PC-3 (cell line): ENCODE results near the gene SLC9A9.

Source experiments
- CTCF ChIP-seq: fragments of 300-600 bp; sonication (generic); conservative IDR thresholded peaks from 2 replicates; pipeline ENCODE4 v1.5.1; 2017; ENCODE audit warnings: antibody characterized with exemption, low read depth, mild to moderate bottlenecking, low read length
- EZH2phosphoT487 ChIP-seq: fragments of 300-600 bp; sonication (generic); IDR thresholded peaks from 2 replicates; pipeline ENCODE4 v1.6.1; 2018; ENCODE audit warnings: mild to moderate bottlenecking, antibody characterized with exemption, low read length, borderline replicate concordance

DNA sequence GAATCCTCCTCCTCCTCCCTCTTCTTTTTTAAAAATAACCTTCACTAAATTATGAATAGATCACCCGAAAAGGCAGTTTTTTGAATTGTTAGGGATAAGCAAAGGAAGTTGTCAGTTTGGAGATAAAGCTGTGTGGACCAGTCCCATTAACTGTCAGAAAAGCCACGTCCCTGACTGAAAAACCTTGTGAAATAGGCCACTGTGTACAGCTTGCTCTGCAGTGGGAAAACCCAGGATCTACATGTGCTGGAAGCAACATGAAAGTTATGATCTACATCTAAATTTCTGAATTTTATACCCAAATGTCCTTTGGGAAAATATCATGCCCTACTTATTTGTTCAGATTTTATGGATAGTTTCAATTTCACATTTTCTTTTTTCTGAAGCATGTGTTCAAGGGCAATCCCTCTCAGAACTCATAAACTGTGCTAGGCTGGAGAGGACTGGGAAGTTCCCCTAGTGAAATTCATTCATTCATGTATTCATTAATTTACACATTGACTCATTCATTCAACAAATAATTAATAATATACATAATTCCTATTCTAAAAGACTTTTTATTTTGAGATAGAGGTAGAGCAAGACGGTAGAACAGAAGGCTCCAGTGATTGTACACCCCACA, 149.5 kb downstream of the SLC9A9 start:
- TF ChIP-seq CTCF: no peak
- TF ChIP-seq EZH2phosphoT487: no peak
